HT1080 (cell line): Measurements from ENCODE around the gene ATP4A. TPM values are rescaled to one million over a fixed set of nuclear protein-coding genes. Genes with fewer than 3 reads are reported as not detected.

Experiments used
- DNase-seq: peaks from one replicate; pipeline ENCODE4 v3.0.0-alpha.2; 2015; ENCODE audit warnings: low read depth
- total RNA-seq: library from RNA; depleted of rRNA; stranded (reverse); fragments of >200 nt; shearing (Covaris generic); gene quantifications from 2 replicates; pipeline ENCODE4 v1.2.3, GENCODE V29; 2014

Gene ATP4A
- total RNA-seq, 1 experiment from 2014 or later = not detected

GRCh38 chr19:35528218-35529038 is 35.0 kb downstream of the ATP4A start, which contains the start of gene SBSN:
SBSN (minus strand) TSS chr19:35528311; CDS start chr19:35528281, 30 bp downstream.
- peak; percentile 86 for DNase-seq

- DNase-seq = no peak
These were observed 37.6 kb downstream of the ATP4A start for GRCh38 chr19:35525873-35526272.

GRCh38 chr19:35524181-35524837 is 39.1 kb downstream of the ATP4A start:
- DNase-seq = no peak

GRCh38 chr19:35522745-35523327 is 40.6 kb downstream of the ATP4A start:
- no peak for DNase-seq

- DNase-seq = no peak
These were observed 42.2 kb downstream of the ATP4A start for GRCh38 chr19:35521124-35521743.

GRCh38 chr19:35519291-35519690 is 44.2 kb downstream of the ATP4A start:
- DNase-seq = peak; percentile 70

- DNase-seq = peak; percentile 91
These were observed 45.1 kb downstream of the ATP4A start for GRCh38 chr19:35518313-35518712.

- DNase-seq = no peak
These were observed 46.1 kb downstream of the ATP4A start for GRCh38 chr19:35517342-35517741.

GRCh38 chr19:35516310-35516709 is 47.1 kb downstream of the ATP4A start:
- no peak for DNase-seq

- no peak for DNase-seq
These were observed 49.1 kb downstream of the ATP4A start for GRCh38 chr19:35514282-35514809.

- DNase-seq = peak; percentile 33
These were observed 49.7 kb downstream of the ATP4A start, which contains the start of gene DMKN for GRCh38 chr19:35513628-35514281. DMKN (minus strand) TSS chr19:35513649; CDS start chr19:35513475, 174 bp downstream.

GRCh38 chr19:35512831-35513627 is 50.4 kb downstream of the ATP4A start:
- DNase-seq = no peak

GRCh38 chr19:35511337-35511736 is 52.1 kb downstream of the ATP4A start:
- DNase-seq = no peak

- no peak for DNase-seq
These were observed 52.9 kb downstream of the ATP4A start for GRCh38 chr19:35510626-35510964.

GRCh38 chr19:35509861-35510625 is 53.4 kb downstream of the ATP4A start:
- peak; percentile 73 for DNase-seq

GRCh38 chr19:35509018-35509652 is 54.3 kb downstream of the ATP4A start:
- DNase-seq = peak; percentile 36

GRCh38 chr19:35508129-35508528 is 55.3 kb downstream of the ATP4A start:
- no peak for DNase-seq

- no peak for DNase-seq
These were observed 55.9 kb downstream of the ATP4A start for GRCh38 chr19:35507561-35507960.

- no peak for DNase-seq
These were observed 57.4 kb downstream of the ATP4A start for GRCh38 chr19:35506011-35506410.
